K562 (cell line): ENCODE results near the gene LRRC41. TPM values are rescaled to one million over a fixed set of nuclear protein-coding genes. Genes with fewer than 3 reads are reported as not detected.

Source experiments
- CEBPG ChIP-seq, 3 experiments: fragments of 200-800 bp in 1 of 3; sonication (Bioruptor generic) in 1 of 3; sonication (generic) in 1 of 3; formaldehyde crosslinking in 1 of 3; IDR thresholded peaks in 2 of 3; conservative IDR thresholded peaks in 1 of 3; 2 replicates each; pipeline versions ENCODE4 v1.6.1 to v1.8.0; 2016 to 2022; ENCODE audit warnings: missing compliant biosample characterization in 2 of 3, missing genetic modification characterization in 2 of 3, mild to moderate bottlenecking in 1 of 3, missing genetic modification reagents in 1 of 3
- GABPB2 ChIP-seq: fragments of 250-450 bp; sonication (Bioruptor Pico); conservative IDR thresholded peaks from 2 replicates; pipeline ENCODE4 v1.5.1; 2021; ENCODE audit warnings: mild to moderate bottlenecking
- JUND ChIP-seq, 2 experiments: IDR thresholded peaks; 2 replicates in 1 of 2; 3 replicates in 1 of 2; pipeline ENCODE4 v1.6.1; 2011; ENCODE audit warnings: borderline replicate concordance in 2 of 2, low read depth in 2 of 2, low read length in 2 of 2, improper control_type of control experiment in 1 of 2, missing biosample characterization in 1 of 2, missing genetic modification characterization in 1 of 2, missing genetic modification reagents in 1 of 2
- MBD1 ChIP-seq: fragments of 250-450 bp; sonication (Bioruptor Pico); IDR thresholded peaks from 2 replicates; pipeline ENCODE4 v1.8.0; 2022; ENCODE audit warnings: inconsistent platforms
- MTF1 ChIP-seq: fragments of 250-450 bp; sonication (Bioruptor Pico); IDR thresholded peaks from 2 replicates; pipeline ENCODE4 v1.9.0; 2021; ENCODE audit warnings: moderate library complexity, mild to moderate bottlenecking, inconsistent platforms, borderline replicate concordance
- PHF21A ChIP-seq: fragments of 450-650 bp; IDR thresholded peaks from 2 replicates; pipeline ENCODE4 v1.6.1; 2017; ENCODE audit warnings: low read depth, borderline replicate concordance
- POLR3A ChIP-seq: IDR thresholded peaks from 2 replicates; pipeline ENCODE4 v1.6.1; 2011; ENCODE audit warnings: borderline replicate concordance, mild to moderate bottlenecking, moderate library complexity; ENCODE audit not compliant: insufficient read length, insufficient read depth; ENCODE audit errors: extremely low read depth
- POU5F1 ChIP-seq: fragments of 150-350 bp; IDR thresholded peaks from 2 replicates; pipeline ENCODE4 v1.6.1; 2014; ENCODE audit warnings: borderline replicate concordance, low read length, low read depth, mild to moderate bottlenecking; ENCODE audit not compliant: partially characterized antibody
- RCOR1 ChIP-seq, 2 experiments: IDR thresholded peaks; 2 replicates each; pipeline ENCODE4 v1.6.1; 2012; ENCODE audit warnings: low read depth in 2 of 2, low read length in 2 of 2, borderline replicate concordance in 1 of 2, improper control_type of control experiment in 1 of 2
- SAFB ChIP-seq: fragments of 200-400 bp; formaldehyde crosslinking; IDR thresholded peaks from 2 replicates; pipeline ENCODE4 v1.6.1; 2017; ENCODE audit warnings: low read depth, low read length, borderline replicate concordance
- SIX5 ChIP-seq, 2 experiments: IDR thresholded peaks; 2 replicates each; pipeline ENCODE4 v1.6.1; 2011; ENCODE audit warnings: low read length in 2 of 2, borderline replicate concordance in 1 of 2, low read depth in 1 of 2, mild to moderate bottlenecking in 1 of 2, moderate library complexity in 1 of 2; ENCODE audit not compliant: insufficient read depth in 1 of 2
- SMAD2 ChIP-seq: fragments of 150-350 bp; IDR thresholded peaks from 2 replicates; pipeline ENCODE4 v1.6.1; 2014; ENCODE audit warnings: low read depth, mild to moderate bottlenecking, low read length
- TOE1 ChIP-seq, 2 experiments: fragments of 450-650 bp in 1 of 2; sonication (generic) in 1 of 2; formaldehyde crosslinking in 1 of 2; IDR thresholded peaks; 2 replicates each; pipeline versions ENCODE4 v1.7.1 to v1.8.0; 2016 to 2022; ENCODE audit warnings: borderline replicate concordance in 2 of 2, mild to moderate bottlenecking in 2 of 2, antibody characterized with exemption in 1 of 2, inconsistent platforms in 1 of 2, low read depth in 1 of 2, missing genetic modification reagents in 1 of 2, moderate library complexity in 1 of 2
- ZKSCAN8 ChIP-seq: fragments of 200-800 bp; sonication (Bioruptor generic); IDR thresholded peaks from 2 replicates; pipeline ENCODE4 v1.6.1; 2016; ENCODE audit warnings: missing genetic modification characterization, missing compliant biosample characterization
- ZNF785 ChIP-seq: fragments of 250-450 bp; sonication (Bioruptor Pico); IDR thresholded peaks from 2 replicates; pipeline ENCODE4 v1.4.0; 2020; ENCODE audit warnings: mild to moderate bottlenecking
- polyA plus RNA-seq, 8 experiments: library from polyadenylated mRNA; depleted of rRNA in 4 of 8; stranded (reverse) in 5 of 8; unstranded in 3 of 8; fragments of >200 nt; fragmentation: Nextera tagmentation in 2 of 8; fragmentation: Illumina TruSeq in 1 of 8; extraction: Ambion mirVana in 2 of 8; extraction: Trizol in 1 of 8; gene quantifications; 2 replicates each; pipeline versions ENCODE4 v1.2.1 to v1.2.3, GENCODE V29; 2011 to 2014; ENCODE audit warnings: inconsistent platforms in 1 of 8, missing spikeins in 1 of 8
- total RNA-seq, 7 experiments: library from RNA; depleted of rRNA in 6 of 7; stranded (reverse); fragments of >200 nt in 6 of 7; fragmentation: Illumina TruSeq in 2 of 7; extraction: Trizol in 2 of 7; gene quantifications; 2 replicates each; pipeline versions ENCODE4 v1.2.1 to v1.2.3, GENCODE V29; 2011 to 2021; ENCODE audit warnings: low replicate concordance in 1 of 7
- TF ChIP-seq, protein P1 (sequence below), 2 experiments: IDR thresholded peaks; 2 replicates each; pipeline ENCODE4 v1.6.1; 2012; ENCODE audit warnings: improper control_type of control experiment in 2 of 2, low read depth in 2 of 2, low read length in 2 of 2, borderline replicate concordance in 1 of 2
- TF ChIP-seq, protein P2 (sequence below), 3 experiments: fragments of 200-800 bp in 1 of 3; sonication (Bioruptor generic) in 1 of 3; sonication (generic) in 1 of 3; formaldehyde crosslinking in 1 of 3; IDR thresholded peaks; 2 replicates each; pipeline versions ENCODE4 v1.6.1 to v1.8.0; 2016 to 2022; ENCODE audit warnings: mild to moderate bottlenecking in 2 of 3, missing compliant biosample characterization in 2 of 3, missing genetic modification characterization in 2 of 3, missing genetic modification reagents in 1 of 3

LRRC41 gene
- total and polyA plus RNA-seq, 9 of the 15 experiments (the other 6 are each of a cell fraction or from before 2014, with no cell fraction given) = 10.5 to 64.7 (median 44.2) TPM

DNA sequence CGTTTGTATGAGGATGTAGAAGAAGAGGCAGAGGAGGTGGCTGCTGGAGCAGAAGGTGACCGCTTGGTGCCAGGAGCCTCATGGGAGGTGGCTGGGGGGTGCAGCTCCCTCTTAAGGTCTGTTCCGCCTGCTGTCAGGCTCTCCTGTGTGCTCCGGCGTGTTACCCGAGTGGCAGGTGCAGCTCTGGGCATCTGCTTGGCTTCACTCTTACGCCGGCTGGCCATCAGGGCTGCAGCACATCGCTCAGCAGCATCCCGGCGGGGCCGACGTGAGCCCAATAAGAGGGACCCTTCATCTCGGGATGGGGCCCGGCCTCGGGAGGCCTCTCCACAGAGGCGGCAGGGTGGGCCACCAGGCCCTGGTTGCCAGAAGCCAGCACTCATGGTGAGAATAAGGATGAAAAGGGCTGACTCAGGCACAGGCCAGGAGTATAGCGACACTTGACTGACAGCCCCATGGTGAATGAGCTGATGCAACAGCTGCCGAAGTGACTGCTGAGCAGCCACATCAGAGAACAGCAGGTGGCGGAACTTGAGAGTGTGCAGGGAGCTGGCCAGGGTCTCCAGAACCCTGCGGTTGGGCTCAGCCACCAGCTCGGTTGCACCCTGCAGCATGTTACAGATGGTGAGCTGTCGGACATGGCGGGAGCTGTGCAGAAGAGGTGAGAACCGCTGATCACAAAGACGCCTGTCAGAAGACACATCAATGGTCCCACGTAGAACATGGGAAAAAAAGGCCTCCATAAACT is 17.5 kb downstream of the LRRC41 start (continued):
- TF ChIP-seq CEBPG (CRISPR knock-in tag; IDR thresholded peaks at IDR 0.05) (peak; percentile 99), CEBPG (tag; conservative IDR thresholded peaks at IDR 0.05 in 1 of 2, IDR thresholded peaks at IDR 0.05 in 1 of 2) (peak; percentile 85 to 93), TOE1 (IDR thresholded peaks at IDR 0.05; ENCODE audit: borderline replicate concordance) (no peak), TOE1 (CRISPR knock-in tag; IDR thresholded peaks at IDR 0.05; ENCODE audit: borderline replicate concordance, low read depth) (no peak), PHF21A (no peak), ZNF785 (CRISPR knock-in tag) (no peak), MTF1 (CRISPR knock-in tag) (no peak), SMAD2 (no peak), SIX5 (IDR thresholded peaks at IDR 0.05; ENCODE audit: borderline replicate concordance in 1 of 2, insufficient read depth in 1 of 2, low read depth in 1 of 2, low read length in 2 of 2) (no peak), RCOR1 (IDR thresholded peaks at IDR 0.05; ENCODE audit: borderline replicate concordance in 1 of 2, low read depth in 2 of 2, low read length in 2 of 2) (peak in 1 of 2 experiments; percentile 40; a peak in 1 of 4 replicates), POLR3A (no peak), SAFB (no peak), GABPB2 (CRISPR knock-in tag) (no peak), POU5F1 (no peak), JUND (IDR thresholded peaks at IDR 0.05; ENCODE audit: borderline replicate concordance, low read depth, low read length) (peak; percentile 87), JUND (tag; IDR thresholded peaks at IDR 0.05; ENCODE audit: borderline replicate concordance, low read depth, low read length) (peak; percentile 65; the same call in 1 of the 3 replicates), ZKSCAN8 (no peak), MBD1 (CRISPR knock-in tag) (0 out of 2 replicates have a peak, but pooled peaks have one; percentile 58)
- TF ChIP-seq, protein P1, sequence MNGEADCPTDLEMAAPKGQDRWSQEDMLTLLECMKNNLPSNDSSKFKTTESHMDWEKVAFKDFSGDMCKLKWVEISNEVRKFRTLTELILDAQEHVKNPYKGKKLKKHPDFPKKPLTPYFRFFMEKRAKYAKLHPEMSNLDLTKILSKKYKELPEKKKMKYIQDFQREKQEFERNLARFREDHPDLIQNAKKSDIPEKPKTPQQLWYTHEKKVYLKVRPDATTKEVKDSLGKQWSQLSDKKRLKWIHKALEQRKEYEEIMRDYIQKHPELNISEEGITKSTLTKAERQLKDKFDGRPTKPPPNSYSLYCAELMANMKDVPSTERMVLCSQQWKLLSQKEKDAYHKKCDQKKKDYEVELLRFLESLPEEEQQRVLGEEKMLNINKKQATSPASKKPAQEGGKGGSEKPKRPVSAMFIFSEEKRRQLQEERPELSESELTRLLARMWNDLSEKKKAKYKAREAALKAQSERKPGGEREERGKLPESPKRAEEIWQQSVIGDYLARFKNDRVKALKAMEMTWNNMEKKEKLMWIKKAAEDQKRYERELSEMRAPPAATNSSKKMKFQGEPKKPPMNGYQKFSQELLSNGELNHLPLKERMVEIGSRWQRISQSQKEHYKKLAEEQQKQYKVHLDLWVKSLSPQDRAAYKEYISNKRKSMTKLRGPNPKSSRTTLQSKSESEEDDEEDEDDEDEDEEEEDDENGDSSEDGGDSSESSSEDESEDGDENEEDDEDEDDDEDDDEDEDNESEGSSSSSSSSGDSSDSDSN (IDR thresholded peaks at IDR 0.05; ENCODE audit: borderline replicate concordance in 1 of 2, low read depth in 2 of 2, low read length in 2 of 2) = 0 out of 4 replicates have a peak, but pooled peaks of 1 of the 2 experiments have one; percentile 15
- TF ChIP-seq, protein P2, sequence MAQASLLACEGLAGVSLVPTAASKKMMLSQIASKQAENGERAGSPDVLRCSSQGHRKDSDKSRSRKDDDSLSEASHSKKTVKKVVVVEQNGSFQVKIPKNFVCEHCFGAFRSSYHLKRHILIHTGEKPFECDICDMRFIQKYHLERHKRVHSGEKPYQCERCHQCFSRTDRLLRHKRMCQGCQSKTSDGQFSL (CRISPR knock-in tag; IDR thresholded peaks at IDR 0.05) = peak; percentile 36; the same call in 1 of the 2 replicates
- TF ChIP-seq, protein P2 (tag; IDR thresholded peaks at IDR 0.05) = no peak
